T-cell (primary cell): Measurements from ENCODE around the gene SAFB2. TPM values are rescaled to one million over a fixed set of nuclear protein-coding genes. Genes with fewer than 3 reads are reported as not detected.

ENCODE experiments used
- ATAC-seq, 4 experiments: fragments of 200-7000 bp in 3 of 4; fragments of 150-1000 bp in 1 of 4; cut with Tn5 transposase; replicated peaks in 1 of 4; 1 replicate in 3 of 4; 2 replicates in 1 of 4; pipeline ENCODE4 v1.10.0; 2021; ENCODE audit warnings: moderate library complexity in 3 of 4, mild to moderate bottlenecking in 2 of 4, moderate number of reproducible peaks in 1 of 4
- CTCF ChIA-PET, 2 donors: fragments of 300-600 bp; sonication (Branson Sonifier 250); formaldehyde crosslinking; loops; one replicate each; lab custom pipeline; 2022; ENCODE audit warnings: antibody characterized with exemption in 2 of 2; lab: Charles Lee
- POLR2A ChIA-PET, 2 donors: fragments of 300-600 bp; sonication (Branson Sonifier 250); formaldehyde crosslinking; loops; one replicate each; lab custom pipeline; 2022; ENCODE audit warnings: antibody characterized with exemption in 2 of 2; lab: Charles Lee
- DNase-seq, 35 experiments: peaks; one replicate each; pipeline versions ENCODE4 v3.0.0 to v3.0.0-alpha.2; 2013 to 2023
- H3K27ac ChIP-seq: one replicate; pipeline ENCODE4 v1.5.1; 2013; ENCODE audit warnings: low read length
- H3K27me3 ChIP-seq, 2 experiments: replicated peaks in 1 of 2; 1 replicate in 1 of 2; 2 replicates in 1 of 2; pipeline versions ENCODE4 v1.6.1 to v1.7.0; 2013; ENCODE audit warnings: low read length in 1 of 2, mixed read lengths in 1 of 2; ENCODE audit not compliant: control insufficient read depth in 2 of 2, insufficient read depth in 2 of 2; ENCODE audit errors: extremely low read depth in 1 of 2
- H3K36me3 ChIP-seq, 2 donors: 1 replicate in 1 of 2; 2 replicates in 1 of 2; pipeline versions ENCODE4 v1.6.1 to v1.7.0; 2013; ENCODE audit warnings: low read length in 1 of 2; ENCODE audit not compliant: control insufficient read depth in 2 of 2, insufficient read depth in 1 of 2; ENCODE audit errors: extremely low read depth in 1 of 2
- H3K4me1 ChIP-seq, 2 experiments: 1 replicate in 1 of 2; 2 replicates in 1 of 2; pipeline versions ENCODE4 v1.6.1 to v1.7.0; 2013; ENCODE audit warnings: low read length in 2 of 2, mixed read lengths in 1 of 2; ENCODE audit not compliant: insufficient read depth in 2 of 2, control insufficient read depth in 1 of 2; ENCODE audit errors: extremely low read depth in 1 of 2
- H3K4me3 ChIP-seq, 2 donors: 1 replicate in 1 of 2; 2 replicates in 1 of 2; pipeline versions ENCODE4 v1.5.1 to v1.7.0; 2013; ENCODE audit warnings: mild to moderate bottlenecking in 2 of 2, low read length in 1 of 2, moderate library complexity in 1 of 2; ENCODE audit not compliant: control insufficient read depth in 1 of 2; ENCODE audit errors: extremely low read depth in 1 of 2
- H3K9me3 ChIP-seq: 2 replicates; pipeline ENCODE4 v1.7.0; 2013
- H3K27ac Mint-ChIP-seq, 2 donors: one replicate each; pipeline ENCODE4 v1.8.0; 2020 to 2021; ENCODE audit warnings: mild to moderate bottlenecking in 2 of 2, mixed read lengths in 2 of 2
- H3K27me3 Mint-ChIP-seq, 2 donors: one replicate each; pipeline ENCODE4 v1.8.0; 2021 to 2022; ENCODE audit warnings: mixed read lengths in 2 of 2
- H3K36me3 Mint-ChIP-seq: one replicate; pipeline ENCODE4 v1.8.0; 2021; ENCODE audit warnings: mixed read lengths
- H3K4me1 Mint-ChIP-seq, 3 donors: one replicate each; pipeline ENCODE4 v1.8.0; 2020 to 2022; ENCODE audit warnings: mixed read lengths in 3 of 3, mild to moderate bottlenecking in 1 of 3
- H3K4me3 Mint-ChIP-seq, 3 donors: one replicate each; pipeline ENCODE4 v1.8.0; 2020 to 2022; ENCODE audit warnings: mild to moderate bottlenecking in 3 of 3, mixed read lengths in 3 of 3, moderate library complexity in 3 of 3
- H3K9me3 Mint-ChIP-seq, 3 donors: one replicate each; pipeline ENCODE4 v1.8.0; 2020 to 2022; ENCODE audit warnings: mixed read lengths in 3 of 3
- WGBS: methylation state at CpG from one replicate; pipeline ENCODE4 v1.1.5; 2013; ENCODE audit warnings: missing lambda C conversion rate; ENCODE audit not compliant: insufficient coverage; 5-methylcytosine and 5-hydroxymethylcytosine counted together
- total RNA-seq, 35 experiments: library from RNA in 6 of 35; stranded (reverse) in 6 of 35; fragments of 120-200 nt in 1 of 35; gene quantifications; one replicate each; pipeline versions ENCODE4 v1.2.1 to v1.2.4 and lab custom pipeline; 2013 to 2026

The SAFB2 gene
- total RNA-seq, 5 donors from 2014 or later (not counting 1 experiment from before 2014, with no cell fraction given), result 222 to 253 (median 237) TPM

GRCh38 chr19:5600797-5601196 lies 21.8 kb downstream of the SAFB2 start:
- H3K27ac Mint-ChIP-seq, result no peak overlapping the region
- no peak overlapping the region for H3K4me3 ChIP-seq
- peaks cover 70% of the 10 kb centered on the region for H3K36me3 Mint-ChIP-seq
- peaks cover 4 to 10% (median 9%) of the 10 kb centered on the region in 3 donors for H3K4me1 Mint-ChIP-seq
- no peaks in the 10 kb centered on the region for H3K9me3 ChIP-seq
- H3K27me3 ChIP-seq, result no peaks in the 10 kb centered on the region
- no peak overlapping the region for H3K4me3 Mint-ChIP-seq
- peaks cover 28 to 90% of the 10 kb centered on the region in 2 donors for H3K36me3 ChIP-seq
- H3K27me3 Mint-ChIP-seq, result no peaks in the 10 kb centered on the region
- DNase-seq (no peak), ATAC-seq (no peak)
- POLR2A ChIA-PET, result interaction anchor here in 1 of 2 donors (0.5 kb wide), 1 partner anchor 11 kb away, joined by 3 read pairs; no protein-coding TSS in a partner anchor
- CTCF ChIA-PET, result no interaction called here
- WGBS, result 100% methylated on average over 5 of the region's 8 CpGs
- no peaks in the 10 kb centered on the region for H3K9me3 Mint-ChIP-seq
- H3K4me1 ChIP-seq, result no peaks in the 10 kb centered on the region
- H3K27ac ChIP-seq, result no peak overlapping the region

DNA sequence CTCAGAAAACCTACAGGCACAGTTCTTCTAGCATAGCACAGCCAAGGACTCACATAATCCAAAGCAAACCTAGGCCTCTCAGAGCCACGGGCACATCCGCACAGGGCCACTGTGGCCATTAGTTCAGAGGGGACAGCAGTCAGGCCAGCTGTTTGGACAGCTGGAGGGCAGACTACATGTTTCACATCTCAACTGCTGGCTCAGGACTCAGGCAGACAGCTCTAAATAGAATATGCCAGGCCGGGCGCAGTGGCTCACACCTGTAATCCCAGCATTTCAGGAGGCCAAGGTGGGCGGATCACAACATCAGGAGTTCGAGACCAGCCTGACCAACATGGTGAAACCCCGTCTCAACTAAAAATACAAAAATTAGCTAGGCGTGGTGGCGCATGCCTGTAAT lies 26.8 kb downstream of the SAFB2 start:
- peaks cover 0 to 9% of the 10 kb centered on the region in 2 experiments for H3K4me1 ChIP-seq
- peak overlapping the region in 1 of 2 donors; percentile 57 for H3K27ac Mint-ChIP-seq
- no peak overlapping the region for H3K27ac ChIP-seq
- DNase-seq (no peak), ATAC-seq (no peak)
- POLR2A ChIA-PET, result no interaction called here
- CTCF ChIA-PET, result no interaction called here
- no peaks in the 10 kb centered on the region for H3K9me3 ChIP-seq
- no peaks in the 10 kb centered on the region for H3K27me3 ChIP-seq
- H3K4me3 Mint-ChIP-seq, result no peak overlapping the region
- H3K4me3 ChIP-seq, result no peak overlapping the region
- peaks cover 61% of the 10 kb centered on the region for H3K36me3 Mint-ChIP-seq
- peaks cover 5 to 16% (median 8%) of the 10 kb centered on the region in 3 donors for H3K4me1 Mint-ChIP-seq
- H3K9me3 Mint-ChIP-seq, result no peaks in the 10 kb centered on the region
- peaks cover 35 to 97% of the 10 kb centered on the region in 2 donors for H3K36me3 ChIP-seq
- WGBS, result 98% methylated on average over 4 of the region's 9 CpGs
- H3K27me3 Mint-ChIP-seq, result no peaks in the 10 kb centered on the region

- Mint-ChIP-seq H3K27me3 (no peaks in the 10 kb centered on the region), H3K36me3 (peaks cover 59% of the 10 kb centered on the region), H3K4me3 (no peak overlapping the region), H3K9me3 (no peaks in the 10 kb centered on the region), H3K4me1 (peaks cover 5 to 14% (median 8%) of the 10 kb centered on the region in 3 donors), H3K27ac (no peak overlapping the region)
- Histone ChIP-seq H3K27me3 (no peaks in the 10 kb centered on the region), H3K4me3 (no peak overlapping the region), H3K4me1 (peaks cover 0 to 9% of the 10 kb centered on the region in 2 experiments), H3K9me3 (no peaks in the 10 kb centered on the region), H3K36me3 (peaks cover 36 to 97% of the 10 kb centered on the region in 2 donors), H3K27ac (no peak overlapping the region)
- ChIA-PET CTCF (no interaction called here), POLR2A (no interaction called here)
- no peak for DNase-seq
- WGBS, result 82% methylated on average over 17 of the region's 18 CpGs
- ATAC-seq, result peak in 2 of 4 experiments; percentile 32 to 39
These were observed 27.4 kb downstream of the SAFB2 start for GRCh38 chr19:5595129-5595528.

DNA sequence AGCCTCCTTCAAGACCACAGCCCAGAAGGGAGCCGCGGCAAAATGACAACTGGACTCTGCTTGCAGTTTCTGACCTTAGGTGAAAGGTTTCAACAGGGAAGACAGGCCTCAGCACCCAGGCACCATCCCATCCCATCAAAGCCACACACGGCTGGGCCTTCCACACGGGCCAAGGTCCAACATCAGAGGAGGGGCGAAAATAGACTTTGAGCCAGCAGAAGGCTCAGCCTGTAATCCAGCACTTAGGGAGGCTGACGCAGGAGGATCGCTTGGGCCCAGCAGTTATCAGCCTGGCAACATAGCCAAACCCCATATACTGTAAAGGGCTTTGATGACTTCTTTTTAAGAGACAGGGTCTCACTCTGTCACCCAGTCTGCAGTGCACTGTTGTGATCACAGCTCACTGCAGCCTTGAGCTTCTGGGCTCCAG lies 28.0 kb downstream of the SAFB2 start:
- no peaks in the 10 kb centered on the region for H3K9me3 ChIP-seq
- POLR2A ChIA-PET, result no interaction called here
- CTCF ChIA-PET, result no interaction called here
- no peak overlapping the region for H3K4me3 Mint-ChIP-seq
- H3K4me1 ChIP-seq, result peaks cover 0 to 9% of the 10 kb centered on the region in 2 experiments
- H3K4me3 ChIP-seq, result no peak overlapping the region
- peaks cover 5 to 10% (median 8%) of the 10 kb centered on the region in 3 donors for H3K4me1 Mint-ChIP-seq
- peaks cover 54% of the 10 kb centered on the region for H3K36me3 Mint-ChIP-seq
- no peaks in the 10 kb centered on the region for H3K27me3 Mint-ChIP-seq
- no peaks in the 10 kb centered on the region for H3K9me3 Mint-ChIP-seq
- H3K27me3 ChIP-seq, result no peaks in the 10 kb centered on the region
- DNase-seq (no peak), ATAC-seq (no peak)
- H3K27ac ChIP-seq, result no peak overlapping the region
- H3K27ac Mint-ChIP-seq, result no peak overlapping the region
- 100% methylated on average over 2 of the region's 7 CpGs for WGBS
- H3K36me3 ChIP-seq, result peaks cover 37 to 97% of the 10 kb centered on the region in 2 donors

DNA sequence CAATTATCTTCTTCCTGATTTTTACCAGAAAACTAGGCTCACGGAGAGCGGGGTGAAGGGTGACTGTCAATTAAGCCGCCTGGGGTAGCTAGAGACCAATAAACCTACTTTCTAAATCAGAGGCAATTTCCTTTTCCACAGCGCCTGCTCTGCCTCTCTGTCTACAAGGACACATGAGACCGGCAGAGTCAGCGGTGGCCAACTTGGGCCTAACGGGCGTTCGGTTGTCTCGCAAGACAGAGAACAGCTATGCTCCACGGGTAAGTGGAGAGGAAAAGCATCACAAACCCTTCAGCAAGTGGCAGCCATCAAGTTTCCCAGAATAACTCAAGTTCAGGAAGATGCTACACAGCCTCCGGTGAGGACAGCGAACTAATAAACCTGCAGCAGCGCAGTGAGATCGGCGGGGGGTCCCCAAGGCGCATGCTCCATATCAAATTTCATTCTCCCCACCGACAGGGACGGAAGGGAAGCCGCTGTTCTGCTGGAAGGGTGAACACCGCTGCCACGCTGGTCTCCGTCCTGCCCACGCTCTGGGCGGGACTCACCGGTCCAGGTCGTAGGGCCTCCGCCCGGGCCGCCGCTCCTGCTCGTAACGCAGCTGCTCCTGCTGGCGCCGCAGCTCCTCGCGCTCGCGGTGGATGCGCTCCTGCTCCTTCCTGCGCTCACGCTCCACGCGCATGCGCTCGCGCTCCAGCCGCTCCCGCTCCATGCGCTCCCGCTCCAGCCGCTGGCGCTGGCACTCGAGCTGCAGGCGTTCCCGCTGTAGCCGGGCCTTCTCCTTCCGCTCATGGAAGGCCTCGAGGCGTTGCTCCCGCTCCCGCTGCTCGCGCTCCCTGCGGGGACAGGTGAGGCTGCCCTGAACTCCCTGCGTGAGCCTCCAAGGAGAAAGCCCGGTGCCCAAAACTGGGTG lies 29.0 kb downstream of the SAFB2 start:
- ATAC-seq, result no peak
- POLR2A ChIA-PET, result interaction anchor here in 1 of 2 donors (1.3 kb wide), 1 partner anchor 12 kb away, joined by 3 read pairs; no protein-coding TSS in a partner anchor
- Histone ChIP-seq H3K4me1 (peaks cover 0 to 9% of the 10 kb centered on the region in 2 experiments), H3K4me3 (no peak overlapping the region), H3K9me3 (no peaks in the 10 kb centered on the region), H3K27ac (no peak overlapping the region), H3K27me3 (no peaks in the 10 kb centered on the region), H3K36me3 (peaks cover 33 to 96% of the 10 kb centered on the region in 2 donors)
- CTCF ChIA-PET, result interaction anchor here in 1 of 2 donors (1.2 kb wide), 1 partner anchor 16 kb away, joined by 6 read pairs; no protein-coding TSS in a partner anchor
- no peak overlapping the region for H3K27ac Mint-ChIP-seq
- H3K4me3 Mint-ChIP-seq, result no peak overlapping the region
- no peak for DNase-seq
- peaks cover 51% of the 10 kb centered on the region for H3K36me3 Mint-ChIP-seq
- 98% methylated on average over 67 of the region's 67 CpGs for WGBS
- H3K4me1 Mint-ChIP-seq, result peaks cover 6 to 10% (median 8%) of the 10 kb centered on the region in 3 donors
- no peaks in the 10 kb centered on the region for H3K27me3 Mint-ChIP-seq
- no peaks in the 10 kb centered on the region for H3K9me3 Mint-ChIP-seq

GRCh38 chr19:5592531-5593342 lies 29.8 kb downstream of the SAFB2 start:
- WGBS, result 98% methylated on average over 19 of the region's 24 CpGs
- no peak for ATAC-seq
- Histone ChIP-seq H3K27ac (no peak overlapping the region), H3K27me3 (no peaks in the 10 kb centered on the region), H3K4me3 (no peak overlapping the region), H3K9me3 (no peaks in the 10 kb centered on the region), H3K4me1 (peaks cover 0 to 9% of the 10 kb centered on the region in 2 experiments), H3K36me3 (peaks cover 33 to 96% of the 10 kb centered on the region in 2 donors)
- Mint-ChIP-seq H3K27ac (no peak overlapping the region), H3K4me3 (no peak overlapping the region), H3K27me3 (no peaks in the 10 kb centered on the region), H3K36me3 (peaks cover 56% of the 10 kb centered on the region), H3K4me1 (peaks cover 10 to 17% (median 10%) of the 10 kb centered on the region in 3 donors), H3K9me3 (no peaks in the 10 kb centered on the region)
- CTCF ChIA-PET, result interaction anchor here in 1 of 2 donors (1.2 kb wide), 1 partner anchor 16 kb away, joined by 6 read pairs; no protein-coding TSS in a partner anchor
- POLR2A ChIA-PET, result interaction anchor here in 1 of 2 donors (1.3 kb wide), 1 partner anchor 13 kb away, joined by 3 read pairs; no protein-coding TSS in a partner anchor
- DNase-seq, result no peak
